ENCODE data around the gene PFKFB2. TPM values are rescaled to one million over a fixed set of nuclear protein-coding genes. Genes with fewer than 3 reads are reported as not detected.

Gene PFKFB2
- total and polyA plus RNA-seq, 2 donors (not counting 3 experiments of a cell fraction or from before 2014, with no cell fraction given): 0.70 to 2.0 TPM

DNA sequence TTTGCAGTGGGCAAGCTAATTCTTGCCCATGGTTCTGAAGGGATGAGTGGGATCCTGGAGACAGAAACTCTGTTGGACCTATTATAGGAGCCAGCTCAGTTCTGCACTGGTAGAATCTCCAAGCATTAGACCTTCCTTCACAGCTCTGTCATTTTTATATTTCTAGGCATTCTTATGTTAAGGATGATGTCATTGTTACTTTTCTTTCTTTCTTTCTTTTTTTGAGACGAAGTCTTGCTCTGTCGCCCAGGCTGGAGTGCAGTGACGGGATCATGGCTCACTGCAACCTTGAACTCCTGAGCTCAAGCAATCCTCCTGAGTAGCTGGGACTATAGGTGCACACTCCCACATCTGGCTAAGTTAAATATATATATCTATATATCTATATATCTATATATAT, 7.5 kb downstream of the PFKFB2 start:
- H3K36me3 ChIP-seq (ENCODE audit: control insufficient read depth in 2 of 2, extremely low read depth in 1 of 2, insufficient read depth in 2 of 2, low read length in 2 of 2): no peaks in the 10 kb centered on the region
- no peak overlapping the region for H2AFZ ChIP-seq (ENCODE audit: low read depth, low read length)
- DNase-seq (ENCODE audit: low read depth, low spot score) (no peak), FAIRE-seq (no peak)
- H3K27ac ChIP-seq (ENCODE audit: insufficient read depth, low read depth, low read length): no peak overlapping the region
- H3K4me1 ChIP-seq (ENCODE audit: control insufficient read depth, extremely low read depth, insufficient read depth, low read length): no peaks in the 10 kb centered on the region
- H3K9ac ChIP-seq (replicated peaks; ENCODE audit: extremely low read depth, insufficient read depth, low read length): no peak overlapping the region
- H3K4me3 ChIP-seq (replicated peaks in 1 of 3; ENCODE audit: insufficient read depth in 1 of 3, low read depth in 1 of 3, low read length in 3 of 3): no peak overlapping the region
- TF ChIP-seq EZH2 (IDR thresholded peaks at IDR 0.05; ENCODE audit: borderline replicate concordance, low read depth, low read length, severe bottlenecking): no peak
- intact Hi-C loops (cut with micrococcal nuclease) (no loop called here), dilution Hi-C loops (cut with MboI; ENCODE audit: extremely low pct_ligation_motif_present, low sequenced_read_pairs) (no loop called here)
- peaks cover 0 to 2% of the 10 kb centered on the region in 2 experiments for H3K27me3 ChIP-seq (ENCODE audit: control insufficient read depth in 2 of 2, insufficient read depth in 2 of 2, low read length in 2 of 2)
- no peaks in the 10 kb centered on the region for H3K79me2 ChIP-seq (ENCODE audit: control insufficient read depth, insufficient read depth, low read length)
- ChIA-PET CTCF (interaction anchor here (1.2 to 2.3 kb wide), 2 partner anchors 20 to 344 kb away, joined by 4 to 7 read pairs; no protein-coding TSS in a partner anchor), POLR2A (no interaction called here)
- no peak overlapping the region for H3K4me2 ChIP-seq (ENCODE audit: insufficient read depth, low read length)
- H3K9me1 ChIP-seq (replicated peaks; ENCODE audit: control insufficient read depth, extremely low read depth, insufficient read depth, low read length): no peaks in the 10 kb centered on the region
- no peaks in the 10 kb centered on the region for H4K20me1 ChIP-seq (replicated peaks; ENCODE audit: control insufficient read depth, extremely low read depth, insufficient read depth, low read length)
- no peaks in the 10 kb centered on the region for H3K9me3 ChIP-seq (replicated peaks; ENCODE audit: control insufficient read depth, insufficient read depth, low read length)
- no TSS peak for BruUV-seq (replicated peaks)

DNA sequence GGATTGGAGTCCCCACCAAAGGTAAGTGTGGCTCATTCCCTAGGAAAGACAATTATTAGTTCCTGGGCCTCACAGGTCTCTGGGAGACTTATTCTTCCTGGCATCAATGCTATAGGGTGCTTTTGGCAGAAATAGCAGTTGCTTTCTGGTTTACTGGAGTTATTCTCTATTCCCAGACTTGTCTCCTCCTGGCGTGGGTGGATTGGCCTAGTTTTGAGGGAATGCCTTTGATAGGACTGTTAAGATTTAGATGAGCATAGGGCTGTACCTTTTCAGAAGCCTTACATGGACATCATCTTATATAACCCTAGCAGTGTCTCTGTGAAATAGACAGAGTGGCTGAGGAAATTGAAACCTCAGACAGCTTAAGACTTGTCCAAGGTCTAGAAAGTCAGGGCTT, 9.0 kb downstream of the PFKFB2 start:
- BruUV-seq (replicated peaks): no TSS peak
- intact Hi-C loops (cut with micrococcal nuclease): no loop called here
- no peak for TF ChIP-seq POLR2A (IDR thresholded peaks at IDR 0.05; ENCODE audit: low read depth, low read length)
- no peak for TF ChIP-seq EZH2 (IDR thresholded peaks at IDR 0.05; ENCODE audit: borderline replicate concordance, low read depth, low read length, severe bottlenecking)
- no peak for TF ChIP-seq MYC (IDR thresholded peaks at IDR 0.05; ENCODE audit: low read depth, low read length)
- TF ChIP-seq, protein P1, sequence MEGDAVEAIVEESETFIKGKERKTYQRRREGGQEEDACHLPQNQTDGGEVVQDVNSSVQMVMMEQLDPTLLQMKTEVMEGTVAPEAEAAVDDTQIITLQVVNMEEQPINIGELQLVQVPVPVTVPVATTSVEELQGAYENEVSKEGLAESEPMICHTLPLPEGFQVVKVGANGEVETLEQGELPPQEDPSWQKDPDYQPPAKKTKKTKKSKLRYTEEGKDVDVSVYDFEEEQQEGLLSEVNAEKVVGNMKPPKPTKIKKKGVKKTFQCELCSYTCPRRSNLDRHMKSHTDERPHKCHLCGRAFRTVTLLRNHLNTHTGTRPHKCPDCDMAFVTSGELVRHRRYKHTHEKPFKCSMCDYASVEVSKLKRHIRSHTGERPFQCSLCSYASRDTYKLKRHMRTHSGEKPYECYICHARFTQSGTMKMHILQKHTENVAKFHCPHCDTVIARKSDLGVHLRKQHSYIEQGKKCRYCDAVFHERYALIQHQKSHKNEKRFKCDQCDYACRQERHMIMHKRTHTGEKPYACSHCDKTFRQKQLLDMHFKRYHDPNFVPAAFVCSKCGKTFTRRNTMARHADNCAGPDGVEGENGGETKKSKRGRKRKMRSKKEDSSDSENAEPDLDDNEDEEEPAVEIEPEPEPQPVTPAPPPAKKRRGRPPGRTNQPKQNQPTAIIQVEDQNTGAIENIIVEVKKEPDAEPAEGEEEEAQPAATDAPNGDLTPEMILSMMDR (IDR thresholded peaks at IDR 0.05; ENCODE audit: extremely low read depth in 1 of 2, insufficient read depth in 1 of 2, low read depth in 1 of 2, low read length in 2 of 2): no peak
- TF ChIP-seq POLR2AphosphoS5 (IDR thresholded peaks at IDR 0.05; ENCODE audit: insufficient read depth, low read depth, low read length): no peak
- TF ChIP-seq, protein P2, sequence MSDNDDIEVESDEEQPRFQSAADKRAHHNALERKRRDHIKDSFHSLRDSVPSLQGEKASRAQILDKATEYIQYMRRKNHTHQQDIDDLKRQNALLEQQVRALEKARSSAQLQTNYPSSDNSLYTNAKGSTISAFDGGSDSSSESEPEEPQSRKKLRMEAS (IDR thresholded peaks at IDR 0.05; ENCODE audit: insufficient read depth, insufficient read length): no peak
- no peak for TF ChIP-seq FOS (IDR thresholded peaks at IDR 0.05; ENCODE audit: borderline replicate concordance, insufficient read depth, low read length)
- TF ChIP-seq GATA2 (IDR thresholded peaks at IDR 0.05; ENCODE audit: insufficient read depth, insufficient read length, low read depth, low read length): no peak
- no peak for TF ChIP-seq JUN (IDR thresholded peaks at IDR 0.05; ENCODE audit: borderline replicate concordance, insufficient read depth, insufficient read length, low read depth)
- POLR2A ChIA-PET: no interaction called here
- Histone ChIP-seq H3K4me1 (ENCODE audit: control insufficient read depth, extremely low read depth, insufficient read depth, low read length) (no peaks in the 10 kb centered on the region), H3K9me3 (replicated peaks; ENCODE audit: control insufficient read depth, insufficient read depth, low read length) (no peaks in the 10 kb centered on the region), H3K79me2 (ENCODE audit: control insufficient read depth, insufficient read depth, low read length) (no peaks in the 10 kb centered on the region), H3K27me3 (ENCODE audit: control insufficient read depth in 2 of 2, insufficient read depth in 2 of 2, low read length in 2 of 2) (peaks cover 0 to 2% of the 10 kb centered on the region in 2 experiments), H2AFZ (ENCODE audit: low read depth, low read length) (no peak overlapping the region), H3K9ac (replicated peaks; ENCODE audit: extremely low read depth, insufficient read depth, low read length) (no peak overlapping the region), H3K4me3 (replicated peaks in 1 of 3; ENCODE audit: insufficient read depth in 1 of 3, low read depth in 1 of 3, low read length in 3 of 3) (no peak overlapping the region), H3K27ac (ENCODE audit: insufficient read depth, low read depth, low read length) (no peak overlapping the region), H4K20me1 (replicated peaks; ENCODE audit: control insufficient read depth, extremely low read depth, insufficient read depth, low read length) (no peaks in the 10 kb centered on the region), H3K36me3 (ENCODE audit: control insufficient read depth in 2 of 2, extremely low read depth in 1 of 2, insufficient read depth in 2 of 2, low read length in 2 of 2) (no peaks in the 10 kb centered on the region), H3K9me1 (replicated peaks; ENCODE audit: control insufficient read depth, extremely low read depth, insufficient read depth, low read length) (no peaks in the 10 kb centered on the region), H3K4me2 (ENCODE audit: insufficient read depth, low read length) (no peak overlapping the region)
- FAIRE-seq: no peak
- CTCF ChIA-PET: interaction anchor here (1.0 to 1.6 kb wide), 3 partner anchors 9 to 15 kb away, joined by 3 read pairs; partner anchors contain the start of gene PFKFB2
- dilution Hi-C loops (cut with MboI; ENCODE audit: extremely low pct_ligation_motif_present, low sequenced_read_pairs): no loop called here
- DNase-seq (ENCODE audit: low read depth, low spot score): no peak
